NT2/D1 (cell line): ENCODE results near the gene MAP7.

Experiments used
- YY1 ChIP-seq: IDR thresholded peaks from 2 replicates; pipeline ENCODE4 v1.6.1; 2011; ENCODE audit not compliant: insufficient read length, insufficient read depth
- ZNF274 ChIP-seq: IDR thresholded peaks from 2 replicates; pipeline ENCODE4 v1.6.1; 2011; ENCODE audit warnings: mild to moderate bottlenecking, low read depth, low read length

GRCh38 chr6:136341367-136341766 lies 208.9 kb downstream of the MAP7 start:
- TF ChIP-seq YY1 (no peak), ZNF274 (no peak)
